ENCODE measurements around the gene ADAT3.

GRCh38 chr19:1863638-1864479 is 41.3 kb upstream of the ADAT3 start:
- TF ChIP-seq CTCF (IDR thresholded peaks at IDR 0.05) (no peak), POLR2A (IDR thresholded peaks at IDR 0.05) (no peak)

All from uterus (tissue), 2 donors.